NCI-H128 (cell line): ENCODE data around the gene FSTL5.
"Not testable (repeated sequence)": the region's sequence is repeated elsewhere in the genome, so short reads cannot be mapped to it uniquely, and the experiment has no call there.

Source experiments
- DNase-seq: peaks from one replicate; lab custom pipeline; 2025; ENCODE audit not compliant: unreplicated experiment; lab: John Stamatoyannopoulos, UW

FSTL5 gene

DNA sequence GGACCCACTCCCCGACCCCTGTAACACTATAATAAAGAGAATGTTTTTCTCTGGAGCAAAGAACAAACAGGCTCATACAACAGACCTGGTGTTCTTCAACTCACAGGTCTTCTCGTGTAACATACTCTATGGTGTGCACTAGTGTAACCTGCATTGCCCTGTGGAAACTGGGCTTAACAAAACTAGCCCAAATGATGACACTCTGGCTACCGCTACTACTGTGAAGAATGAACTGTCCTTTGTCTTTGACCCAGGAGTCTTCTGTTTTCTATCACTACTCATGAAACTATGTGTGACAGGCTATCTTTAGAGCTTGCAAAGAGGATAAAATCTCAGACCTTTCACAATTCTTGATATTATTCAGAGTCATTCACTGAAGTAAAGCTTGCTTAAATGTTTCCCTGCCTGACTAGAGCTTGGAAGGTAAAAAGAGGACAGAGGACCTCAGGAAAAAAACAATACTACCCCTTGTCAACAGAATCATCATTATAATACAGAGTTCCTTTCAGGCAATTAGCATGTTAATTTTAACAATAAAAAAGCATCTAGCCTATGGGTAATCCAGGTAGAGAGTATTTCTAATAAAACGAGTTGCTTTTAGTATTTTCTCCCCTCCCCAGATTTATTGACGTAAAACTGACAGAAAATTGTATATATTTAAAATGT, 59.2 kb downstream of the FSTL5 start:
- DNase-seq = no peak

DNA sequence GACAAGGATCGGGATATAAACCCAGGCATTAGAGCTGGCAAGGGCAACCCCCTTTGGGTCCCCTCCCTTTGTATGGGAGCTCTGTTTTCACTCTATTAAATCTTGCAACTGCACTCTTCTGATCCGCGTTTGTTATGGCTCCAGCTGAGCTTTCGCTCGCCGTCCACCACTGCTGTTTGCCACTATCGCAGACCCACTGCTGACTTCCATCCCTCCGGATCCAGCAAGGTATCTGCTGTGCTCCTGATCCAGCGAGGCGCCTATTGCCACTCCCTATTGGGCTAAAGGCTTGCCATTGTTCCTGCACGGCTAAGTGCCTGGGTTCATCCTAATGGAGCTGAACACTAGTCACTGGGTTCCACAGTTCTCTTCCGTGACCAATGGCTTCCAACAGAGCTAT, 59.9 kb downstream of the FSTL5 start:
- DNase-seq = not testable (repeated sequence)

DNA sequence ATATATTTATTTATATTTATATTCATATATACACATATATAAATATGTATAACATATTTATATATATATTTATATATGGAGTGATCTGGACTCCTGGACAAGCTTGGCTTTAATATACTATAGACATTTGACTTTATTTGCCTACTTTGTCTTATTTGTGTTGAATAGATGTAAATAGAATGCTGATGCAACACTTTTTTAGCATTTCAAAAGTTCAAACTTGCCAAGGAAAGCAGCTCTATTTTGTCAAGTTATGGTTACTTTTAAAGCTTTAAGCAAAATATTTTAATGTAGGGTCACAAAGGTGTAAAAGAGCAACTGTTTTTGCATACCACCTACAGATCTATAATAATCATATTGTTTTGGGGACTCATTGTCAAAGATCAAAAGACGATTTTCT, 61.1 kb downstream of the FSTL5 start:
- DNase-seq = no peak

DNA sequence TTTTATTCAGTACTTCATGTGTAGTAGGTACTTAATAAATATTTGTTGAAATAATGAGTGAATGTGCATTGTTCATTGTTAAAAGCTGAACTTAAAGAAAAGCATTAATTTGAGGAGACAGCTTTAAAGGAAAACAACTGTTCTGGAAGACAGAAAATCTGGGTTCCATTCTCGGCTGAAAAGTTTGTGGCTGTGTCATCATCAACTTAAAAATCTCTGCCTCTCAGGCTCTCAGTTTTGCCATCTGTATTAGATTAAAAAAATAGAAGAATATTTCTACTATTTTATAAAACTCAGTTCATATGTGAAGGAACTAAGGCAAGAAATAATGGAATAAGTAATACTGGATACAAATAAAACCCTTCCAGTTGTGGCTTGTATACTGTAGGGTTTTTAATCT, 62.5 kb downstream of the FSTL5 start:
- DNase-seq = no peak

DNA sequence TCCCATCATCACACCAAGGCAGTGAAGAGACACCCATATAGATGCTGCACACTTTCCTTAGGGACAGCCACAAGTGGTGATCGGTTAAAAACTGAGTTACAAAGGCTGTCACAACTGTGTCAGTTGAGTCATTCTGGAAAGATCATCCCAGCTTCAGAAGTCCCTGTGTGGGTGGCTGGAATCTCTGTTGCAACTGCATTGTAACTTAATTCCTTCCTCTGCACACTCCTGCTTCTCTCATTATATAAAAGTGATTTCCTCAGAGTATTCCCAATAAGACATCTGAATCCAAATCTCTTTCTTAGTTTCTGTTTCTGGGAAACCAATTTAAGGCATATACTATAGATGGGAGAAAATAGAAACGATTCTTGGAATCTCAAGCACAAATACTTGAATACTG, 88.1 kb downstream of the FSTL5 start:
- no peak for DNase-seq

DNA sequence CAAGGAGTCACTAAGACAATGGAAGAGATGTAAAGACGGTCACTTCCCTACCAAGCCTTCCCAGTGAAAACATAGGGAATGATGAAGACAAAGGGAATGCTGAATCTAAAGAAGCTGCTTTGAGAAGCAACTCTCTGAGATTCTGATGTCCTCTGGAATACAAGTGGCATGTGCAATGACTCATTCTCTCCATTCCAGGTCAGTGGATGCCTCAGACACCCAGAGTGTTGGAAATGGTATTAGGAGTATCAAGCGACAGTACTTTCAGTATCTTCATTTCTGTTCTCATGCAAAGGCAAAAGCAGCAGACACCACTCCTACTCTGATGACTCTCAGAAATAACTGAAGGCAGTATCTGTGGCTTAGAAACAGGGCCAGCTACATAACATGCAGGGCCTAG, 102.6 kb downstream of the FSTL5 start:
- no peak for DNase-seq

DNA sequence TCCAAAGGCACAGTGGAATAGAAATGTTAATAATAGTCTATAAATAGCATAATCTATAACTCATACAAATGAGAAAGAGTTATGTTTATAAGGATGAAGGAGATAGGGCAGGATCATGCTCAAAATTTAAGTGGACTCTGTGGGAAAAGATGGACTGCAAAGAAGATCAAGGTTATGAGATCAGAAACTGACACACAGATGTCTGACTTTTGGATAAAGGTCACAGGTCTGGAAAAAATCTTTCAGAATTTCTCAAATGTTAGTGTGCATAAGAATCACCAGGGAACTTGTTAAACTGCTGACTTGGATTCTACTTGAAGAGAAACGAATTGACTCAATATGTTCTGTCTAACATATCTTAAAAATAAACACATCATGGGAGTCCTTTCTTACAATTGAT, 104.1 kb downstream of the FSTL5 start:
- DNase-seq = no peak

DNA sequence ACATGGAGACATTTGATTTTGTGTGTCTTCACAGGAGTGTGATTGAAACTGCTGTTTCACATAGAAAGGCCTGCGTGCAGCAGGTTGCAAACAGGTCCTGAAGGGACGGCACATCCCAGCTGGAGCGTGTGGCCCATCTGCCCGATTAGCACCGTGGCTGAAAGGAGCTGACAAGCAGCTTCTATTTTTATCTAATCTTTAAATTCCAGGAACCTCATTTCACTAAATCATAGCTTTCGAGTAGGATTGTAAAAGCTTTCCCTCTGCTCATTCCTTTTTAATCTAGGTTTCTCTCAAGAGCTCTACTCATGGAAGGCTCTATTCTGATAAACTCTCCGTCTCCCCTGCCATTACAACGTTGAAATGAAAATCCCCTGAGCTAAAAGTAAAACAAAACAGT, 106.8 kb downstream of the FSTL5 start:
- no peak for DNase-seq

DNA sequence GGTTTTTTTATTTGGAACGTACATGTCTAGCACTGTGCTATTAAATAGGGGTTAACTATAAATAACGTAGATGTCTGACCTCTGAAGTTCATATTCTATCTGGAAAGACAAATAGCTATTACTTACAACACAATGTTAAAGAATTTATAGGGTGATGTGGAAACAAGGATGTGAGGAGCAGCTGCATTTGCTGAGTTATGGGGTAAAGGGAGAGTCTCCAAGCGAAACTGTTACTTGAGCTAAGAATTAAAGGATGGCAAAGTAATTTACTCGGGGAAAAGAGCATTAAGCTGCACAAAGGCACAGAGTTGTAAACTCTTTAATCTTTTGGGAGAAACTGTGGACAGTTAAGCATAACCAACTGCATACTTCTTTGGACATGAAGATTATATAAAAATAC, 117.7 kb downstream of the FSTL5 start:
- no peak for DNase-seq

DNA sequence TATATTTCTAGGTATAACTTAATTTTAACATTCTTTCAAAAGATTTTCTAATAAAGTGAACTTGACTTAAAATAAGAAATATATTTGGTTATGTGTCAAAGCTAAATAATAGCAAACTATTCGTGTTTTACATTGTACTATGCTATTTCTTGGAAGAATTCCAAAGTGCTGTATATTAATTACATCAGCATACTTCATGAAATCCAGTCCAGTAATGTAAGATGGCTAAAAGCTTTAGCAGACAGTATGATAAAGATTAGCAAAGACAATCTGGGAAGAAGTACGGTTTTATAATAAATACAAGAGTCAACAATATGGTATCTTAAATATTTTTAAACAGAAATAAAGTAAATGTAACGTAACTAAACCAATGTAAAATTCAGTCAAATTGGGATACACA, 125.7 kb downstream of the FSTL5 start:
- DNase-seq = no peak

DNA sequence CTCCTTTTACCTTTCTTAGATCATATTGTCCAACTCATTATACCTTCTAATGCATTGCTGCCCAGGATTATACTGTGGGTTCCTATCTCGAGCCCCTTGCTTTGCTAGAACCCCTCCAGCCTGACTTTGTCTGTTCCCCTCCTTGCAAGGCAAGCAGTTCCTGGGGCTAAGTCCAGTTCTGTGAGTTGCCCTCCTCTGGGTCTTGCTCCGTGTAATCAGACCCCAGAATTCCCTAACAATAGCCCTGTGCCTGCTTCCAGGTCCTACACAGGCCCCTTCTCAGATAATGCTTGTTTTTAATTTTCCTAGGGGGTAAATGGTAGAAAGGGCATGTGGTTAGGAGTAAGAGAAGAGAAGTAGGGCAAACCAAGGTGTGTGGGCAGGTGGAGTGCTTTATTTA, 145.9 kb downstream of the FSTL5 start:
- DNase-seq = no peak

DNA sequence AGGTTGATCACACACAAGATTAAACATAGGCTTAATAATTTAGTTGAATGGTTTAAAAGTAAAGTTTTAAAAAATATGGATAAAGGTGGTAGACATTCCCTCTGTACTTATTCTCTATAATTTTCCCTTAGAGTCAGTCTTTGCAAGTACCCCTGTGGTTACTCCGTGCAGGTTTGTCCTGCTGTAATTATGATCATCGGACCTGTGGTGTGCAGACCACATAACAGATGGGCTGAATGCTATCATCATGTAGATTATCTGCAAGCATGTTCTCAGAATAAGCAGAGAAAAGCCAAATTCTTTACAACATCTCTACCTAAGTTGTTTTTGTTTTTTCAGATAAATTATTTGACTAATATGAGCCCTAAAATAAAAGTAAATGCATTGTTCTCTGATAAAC, 146.8 kb downstream of the FSTL5 start:
- DNase-seq = no peak

DNA sequence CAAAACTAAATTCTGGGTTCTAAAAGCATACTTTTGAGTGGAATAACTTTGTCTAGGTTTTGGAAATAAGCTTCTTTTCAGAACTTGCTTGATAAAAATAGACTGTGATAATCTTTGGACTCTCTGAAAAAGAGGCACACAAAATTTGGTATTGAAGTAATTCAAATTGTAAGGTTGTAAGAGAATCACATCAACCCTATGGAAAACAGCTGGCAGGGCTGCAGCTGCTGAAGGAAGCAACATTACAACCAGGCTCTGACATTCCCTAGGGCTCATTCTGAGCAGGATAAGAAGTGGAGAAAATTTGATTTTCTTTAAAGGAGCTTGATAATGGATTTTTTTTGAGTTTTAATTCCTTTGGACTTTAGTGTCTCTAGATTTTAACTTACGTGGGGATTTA, 147.6 kb downstream of the FSTL5 start:
- DNase-seq = no peak

DNA sequence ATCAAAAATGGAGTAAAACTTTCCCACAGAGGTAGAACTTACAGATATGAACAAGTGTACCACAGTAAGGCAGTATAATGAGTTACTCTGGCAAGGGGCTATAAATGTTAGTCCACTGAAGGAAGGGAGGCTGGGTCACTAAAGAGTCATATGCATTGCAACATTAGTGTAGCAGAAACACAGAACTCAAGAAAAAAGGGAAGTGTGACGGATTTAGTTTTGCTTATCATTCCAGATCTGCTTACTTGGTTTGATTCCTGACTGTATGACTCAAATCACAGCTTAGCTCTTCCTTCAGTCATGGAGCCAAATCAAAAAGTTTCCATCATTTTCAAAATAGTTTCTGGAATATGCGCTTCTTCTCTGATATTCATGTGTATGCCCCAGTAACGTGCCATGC, 148.7 kb downstream of the FSTL5 start:
- no peak for DNase-seq

DNA sequence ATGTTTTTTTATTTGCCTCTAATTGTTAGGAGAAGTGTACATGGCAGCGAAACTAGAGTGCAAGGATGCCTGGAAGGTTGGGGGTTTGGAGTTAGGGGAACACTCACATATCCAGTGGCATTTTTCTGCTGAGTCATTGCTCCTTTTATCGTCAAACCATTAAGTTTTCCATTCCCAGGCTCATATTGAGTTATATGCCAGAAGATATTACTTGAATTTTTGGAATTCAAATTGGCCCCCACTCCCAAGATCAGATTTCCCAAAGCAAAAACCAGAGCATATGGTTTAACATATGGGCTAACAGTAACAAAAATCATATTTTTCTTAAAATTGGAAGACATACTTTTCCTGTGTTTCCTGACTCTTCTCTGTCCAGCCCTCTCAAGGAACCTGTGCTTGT, 152.7 kb downstream of the FSTL5 start:
- DNase-seq = no peak

DNA sequence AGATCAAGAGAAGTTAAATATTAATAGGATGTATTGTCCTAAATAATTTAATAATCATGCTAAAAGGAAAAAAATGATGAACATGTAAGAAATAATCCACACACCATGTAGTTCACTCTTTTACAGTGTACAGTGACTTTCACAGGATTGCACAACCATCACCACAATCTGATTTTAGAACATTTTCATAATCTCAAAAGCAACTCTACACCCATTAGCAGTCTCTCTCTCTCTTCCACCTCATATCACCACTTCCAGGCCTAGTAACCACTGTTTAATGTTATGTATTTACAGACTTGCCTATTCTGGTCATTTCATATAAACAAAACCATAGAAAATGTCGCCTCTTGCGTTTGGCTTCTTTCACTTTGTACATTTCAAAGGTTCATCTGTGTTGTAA, 153.4 kb downstream of the FSTL5 start:
- DNase-seq = no peak

DNA sequence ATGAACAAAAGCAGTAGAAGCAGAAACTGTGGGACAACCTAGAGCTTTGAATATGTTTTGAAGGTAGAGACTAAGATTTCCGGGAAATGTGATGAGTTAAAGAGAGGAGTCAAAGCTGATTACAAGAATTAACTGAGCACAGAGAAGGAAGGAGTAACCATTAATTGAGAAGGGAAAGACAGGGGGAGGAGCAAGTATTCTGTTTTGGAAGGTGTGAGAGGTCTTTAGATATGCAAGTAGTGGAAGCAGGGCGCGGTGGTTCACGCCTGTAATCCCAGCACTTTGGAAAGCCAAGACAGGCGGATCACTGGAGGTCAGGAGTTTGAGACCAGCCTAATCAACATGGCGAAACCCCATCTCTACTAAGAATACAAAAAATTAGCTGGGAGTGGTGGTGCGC, 171.5 kb downstream of the FSTL5 start:
- DNase-seq = no peak

DNA sequence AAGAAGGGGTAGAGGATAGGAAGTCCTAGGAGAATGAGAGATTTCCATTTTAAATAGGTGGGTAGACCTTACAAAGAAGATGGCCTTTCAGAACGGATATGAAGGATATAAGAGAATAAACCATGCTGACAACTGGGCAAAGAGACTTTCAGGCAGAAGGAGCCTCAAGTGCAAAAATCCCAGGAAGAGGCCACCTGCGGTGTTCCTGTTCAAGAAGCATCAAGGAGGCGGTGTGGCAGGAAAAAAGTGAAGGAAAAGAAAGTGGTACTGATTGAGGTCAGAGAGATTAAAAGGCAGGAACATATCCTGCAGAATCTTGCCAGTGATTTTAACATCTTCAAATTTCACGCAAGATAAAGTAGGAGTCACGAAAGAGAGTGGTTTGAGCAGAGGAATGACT, 172.0 kb downstream of the FSTL5 start:
- DNase-seq = no peak

DNA sequence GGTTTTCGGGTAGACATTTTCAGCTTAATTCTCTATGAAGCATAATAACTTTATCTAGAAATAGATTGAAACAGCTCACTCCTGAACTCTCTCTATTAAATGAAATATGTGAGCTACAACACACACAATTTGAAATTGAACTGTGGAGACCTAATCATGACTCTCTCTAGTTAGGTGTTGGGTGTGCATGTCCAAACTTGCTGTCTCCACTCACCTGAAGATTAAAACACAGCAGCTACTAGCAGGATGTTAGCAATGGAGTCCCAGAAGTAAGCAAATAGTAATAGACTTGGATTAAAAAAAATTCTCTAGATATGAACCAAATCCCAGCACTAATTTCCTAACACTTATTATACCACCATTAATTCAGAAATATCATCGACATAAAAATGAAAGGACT, 173.1 kb downstream of the FSTL5 start:
- DNase-seq = no peak

DNA sequence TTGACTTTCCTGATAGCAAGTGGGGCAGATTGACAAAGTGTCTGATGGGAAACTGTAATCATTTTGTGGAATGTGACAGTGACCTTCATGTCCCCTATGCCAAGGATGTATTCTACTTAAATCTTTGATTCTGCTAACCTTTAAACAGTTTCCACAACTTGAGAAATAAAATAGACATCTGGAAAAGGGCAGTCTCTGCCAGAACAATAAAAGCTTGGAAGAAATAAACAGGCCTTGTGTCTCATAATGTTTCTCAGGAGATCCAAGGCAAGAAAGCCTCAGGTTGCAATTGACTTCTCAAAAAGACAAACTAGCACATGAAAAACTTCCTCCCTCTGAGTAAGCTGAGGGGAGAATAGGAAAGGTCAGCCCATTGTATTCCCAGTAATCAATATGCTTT, 174.9 kb downstream of the FSTL5 start:
- DNase-seq = no peak

DNA sequence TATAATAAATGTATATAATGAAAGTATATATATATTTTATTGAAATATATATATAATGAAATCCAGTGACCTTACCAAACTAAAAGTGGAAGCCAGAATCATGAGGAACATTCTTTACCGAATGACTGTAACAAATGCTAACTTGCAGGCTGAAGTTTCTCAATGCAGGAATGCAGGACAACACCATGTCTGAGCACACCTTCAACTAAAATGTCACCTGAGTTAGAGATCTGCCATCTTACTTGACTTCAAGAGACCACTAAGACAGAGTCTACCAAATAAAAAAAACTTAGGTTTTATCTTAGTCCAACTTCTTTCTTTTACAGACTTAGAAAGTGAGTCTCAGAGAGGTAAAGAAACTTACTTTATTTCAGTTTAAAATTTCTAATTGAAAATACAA, 176.2 kb downstream of the FSTL5 start:
- no peak for DNase-seq

DNA sequence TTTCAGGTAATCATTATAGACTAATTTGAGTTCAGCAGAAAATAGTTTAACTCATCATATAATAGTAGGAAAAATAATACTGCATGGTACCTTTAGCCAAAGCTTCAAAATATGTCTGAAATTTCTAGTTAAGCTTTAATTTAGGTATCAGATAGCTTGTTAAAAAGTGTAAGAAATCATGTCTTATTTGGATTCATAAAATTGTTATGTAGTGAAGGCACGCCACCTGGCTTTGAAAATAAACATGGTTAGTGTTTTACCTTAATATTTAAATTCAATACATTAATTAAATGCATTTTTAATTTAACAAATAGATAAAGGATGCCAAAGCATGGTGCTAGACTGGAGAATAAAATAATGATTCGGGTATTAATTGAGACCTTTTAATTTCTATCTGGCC, 211.4 kb downstream of the FSTL5 start:
- no peak for DNase-seq

DNA sequence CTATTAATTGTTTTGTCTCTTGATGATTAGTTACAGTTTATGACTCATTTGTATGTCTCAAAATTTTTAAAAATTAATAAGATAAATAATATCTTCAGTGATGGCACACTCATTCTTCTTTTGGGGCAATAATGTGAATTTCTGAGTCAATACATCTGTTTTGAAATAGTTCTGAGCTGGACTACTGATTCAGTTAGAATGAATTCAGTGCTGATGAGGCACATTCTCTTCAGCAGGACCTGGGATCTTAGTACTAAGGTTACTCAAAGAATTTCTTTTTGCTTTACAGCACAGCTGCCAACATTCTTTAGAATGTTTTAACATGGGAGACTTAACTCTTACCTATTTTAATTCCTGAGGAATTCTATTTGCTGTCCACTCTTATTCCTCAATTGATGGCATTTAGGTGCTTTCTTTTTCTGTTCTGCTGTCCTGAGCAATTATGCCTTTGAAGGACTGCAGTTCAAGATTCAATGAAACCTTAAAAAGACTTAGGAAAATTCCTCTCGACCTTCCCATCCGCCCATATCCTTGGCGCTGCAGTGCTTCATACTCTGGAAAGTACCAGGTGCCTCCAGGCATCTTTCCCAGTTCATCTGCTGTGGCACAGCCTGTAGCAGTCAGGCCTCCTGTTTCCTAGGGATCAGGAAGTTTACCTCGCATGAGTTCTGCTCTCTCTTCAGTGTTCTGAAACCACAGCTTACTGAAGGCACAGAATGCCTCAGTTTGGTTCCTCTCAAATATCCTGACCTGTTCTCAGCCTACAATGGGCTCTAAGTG, 213.7 kb downstream of the FSTL5 start:
- DNase-seq = no peak
